SK-N-SH (cell line): Measurements from ENCODE around the gene NCOA5.

Experiments
- SIN3A ChIP-seq: IDR thresholded peaks from 2 replicates; pipeline ENCODE4 v1.6.1; 2012; ENCODE audit warnings: low read depth, mild to moderate bottlenecking, low read length, moderate library complexity, borderline replicate concordance
- SMC3 ChIP-seq: IDR thresholded peaks from 2 replicates; pipeline ENCODE4 v1.6.1; 2012; ENCODE audit warnings: low read depth, low read length, improper control_type of control experiment
- TF ChIP-seq, protein P1 (sequence below): fragments of 200-600 bp; sonication (generic); IDR thresholded peaks from 2 replicates; pipeline ENCODE4 v1.6.1; 2017; ENCODE audit warnings: antibody characterized with exemption, mild to moderate bottlenecking, moderate library complexity

DNA sequence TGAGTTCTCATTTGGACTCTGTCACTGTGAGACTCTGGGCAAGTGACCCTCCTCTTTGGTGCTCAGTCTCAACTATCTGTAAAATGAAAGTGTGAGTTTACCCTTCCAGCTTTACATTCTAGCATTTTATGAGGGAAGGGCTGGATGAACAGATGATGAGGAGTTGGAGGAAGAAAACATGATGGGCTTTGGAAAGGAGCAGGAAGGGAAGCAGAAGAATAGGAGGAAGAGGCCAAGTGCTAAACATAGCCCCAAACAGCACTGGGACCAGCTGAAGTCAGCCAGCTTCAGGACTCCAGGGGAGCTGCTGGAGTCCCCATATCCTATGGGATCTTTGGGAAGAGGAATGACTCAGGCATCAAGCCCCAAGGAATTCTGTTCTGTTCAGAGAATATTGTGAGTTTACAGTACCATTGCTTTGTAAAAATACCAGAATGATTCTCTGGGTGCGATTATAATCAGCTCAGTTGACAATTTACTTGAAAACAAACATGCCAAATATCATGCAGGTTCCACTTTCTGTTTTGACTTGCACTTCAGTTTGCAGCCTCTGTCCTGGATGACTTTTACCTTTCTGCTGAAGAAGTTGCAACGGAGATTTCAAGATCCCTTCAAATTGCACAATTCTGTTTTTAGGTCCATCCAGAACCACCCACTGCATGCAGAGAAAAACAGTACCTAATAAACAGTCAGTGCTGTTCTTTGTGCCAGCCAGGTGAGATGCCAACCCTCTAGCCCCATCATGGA is 31.6 kb upstream of the NCOA5 start:
- TF ChIP-seq, protein P1, sequence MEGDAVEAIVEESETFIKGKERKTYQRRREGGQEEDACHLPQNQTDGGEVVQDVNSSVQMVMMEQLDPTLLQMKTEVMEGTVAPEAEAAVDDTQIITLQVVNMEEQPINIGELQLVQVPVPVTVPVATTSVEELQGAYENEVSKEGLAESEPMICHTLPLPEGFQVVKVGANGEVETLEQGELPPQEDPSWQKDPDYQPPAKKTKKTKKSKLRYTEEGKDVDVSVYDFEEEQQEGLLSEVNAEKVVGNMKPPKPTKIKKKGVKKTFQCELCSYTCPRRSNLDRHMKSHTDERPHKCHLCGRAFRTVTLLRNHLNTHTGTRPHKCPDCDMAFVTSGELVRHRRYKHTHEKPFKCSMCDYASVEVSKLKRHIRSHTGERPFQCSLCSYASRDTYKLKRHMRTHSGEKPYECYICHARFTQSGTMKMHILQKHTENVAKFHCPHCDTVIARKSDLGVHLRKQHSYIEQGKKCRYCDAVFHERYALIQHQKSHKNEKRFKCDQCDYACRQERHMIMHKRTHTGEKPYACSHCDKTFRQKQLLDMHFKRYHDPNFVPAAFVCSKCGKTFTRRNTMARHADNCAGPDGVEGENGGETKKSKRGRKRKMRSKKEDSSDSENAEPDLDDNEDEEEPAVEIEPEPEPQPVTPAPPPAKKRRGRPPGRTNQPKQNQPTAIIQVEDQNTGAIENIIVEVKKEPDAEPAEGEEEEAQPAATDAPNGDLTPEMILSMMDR, result no peak
- no peak for TF ChIP-seq SIN3A
- TF ChIP-seq SMC3, result no peak
